ENCODE measurements around the gene MED23. TPM values are rescaled to one million over a fixed set of nuclear protein-coding genes. Genes with fewer than 3 reads are reported as not detected.

The MED23 gene
- total and polyA plus RNA-seq, 9 of the 15 experiments (the other 6 are each of a cell fraction or from before 2014, with no cell fraction given): 13.7 to 61.2 (median 27.2) TPM

DNA sequence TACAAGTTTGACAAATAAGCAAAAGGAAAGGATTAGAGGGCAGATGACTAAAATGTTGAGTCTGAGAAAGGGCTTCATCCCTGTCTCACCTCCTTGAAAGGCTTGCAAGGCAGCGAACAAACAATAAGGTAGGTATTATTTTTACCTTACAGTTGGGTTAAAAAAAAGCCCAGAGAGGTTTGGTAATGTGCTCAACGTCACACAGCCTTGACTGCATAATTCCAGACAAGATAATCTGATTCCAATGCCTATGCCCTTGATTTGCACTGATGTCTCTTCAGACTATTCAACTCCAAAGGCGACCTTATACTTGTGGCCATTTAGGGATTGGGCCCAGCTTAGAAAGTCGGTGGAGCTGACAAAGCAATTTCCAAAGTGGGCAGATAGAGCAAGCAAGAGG lies 53.4 kb downstream of the MED23 start:
- H3K36me3 ChIP-seq (ENCODE audit: control insufficient read depth, insufficient read depth, low read length): peaks cover 12% of the 10 kb centered on the region; the same call in 2 of the 3 replicates
- no peak overlapping the region for H3K4me2 ChIP-seq (ENCODE audit: insufficient read depth, low read length)
- in situ Hi-C loops (cut with MboI) (no loop called here), intact Hi-C loops (cut with micrococcal nuclease) (no loop called here)
- H2AFZ ChIP-seq (ENCODE audit: low read depth, low read length): no peak overlapping the region
- H4K20me1 ChIP-seq (replicated peaks; ENCODE audit: control insufficient read depth, insufficient read depth, low read length): no peaks in the 10 kb centered on the region
- POLR2A ChIA-PET: no interaction called here
- no peaks in the 10 kb centered on the region for H3K79me2 ChIP-seq (ENCODE audit: control insufficient read depth, insufficient read depth, low read length)
- CTCF ChIA-PET (ENCODE audit: low intra/inter-chr PET ratio): no interaction called here
- H3K4me1 ChIP-seq (replicated peaks in 1 of 2; ENCODE audit: control insufficient read depth in 2 of 2, insufficient read depth in 2 of 2, low read length in 2 of 2): peaks cover 0 to 3% of the 10 kb centered on the region in 2 experiments; a peak in 1 of 5 replicates
- ATAC-seq (no peak), DNase-seq (ENCODE audit: extremely low read depth in 1 of 4, low spot score in 3 of 4) (no peak), FAIRE-seq (no peak)
- TF ChIP-seq KLF16 (IDR thresholded peaks at IDR 0.05): no peak
- TF ChIP-seq BCOR (IDR thresholded peaks at IDR 0.05): 0 out of 2 replicates have a peak, but pooled peaks have one; percentile 24
- no peak for TF ChIP-seq ELF1 (tag; IDR thresholded peaks at IDR 0.05)
- no peak for TF ChIP-seq ZNF174 (CRISPR knock-in tag; IDR thresholded peaks at IDR 0.05)
- peak; percentile 48 for TF ChIP-seq RBM25 (IDR thresholded peaks at IDR 0.05; ENCODE audit: low read depth, low read length, severe bottlenecking)
- TF ChIP-seq NEUROD1 (IDR thresholded peaks at IDR 0.05; ENCODE audit: borderline replicate concordance, low read depth, low read length, partially characterized antibody): no peak
- no peak for TF ChIP-seq ZNF699 (CRISPR knock-in tag; IDR thresholded peaks at IDR 0.05; ENCODE audit: insufficient replicate concordance)
- peak; percentile 59 for TF ChIP-seq ZFP36 (IDR thresholded peaks at IDR 0.05; ENCODE audit: low read depth, low read length, partially characterized antibody)
- no peak overlapping the region for H3K9ac ChIP-seq (ENCODE audit: insufficient read depth in 1 of 2, low read depth in 2 of 2, low read length in 2 of 2)
- 49% methylated on average over 4 of the region's 4 CpGs for WGBS (ENCODE audit: insufficient coverage, low coverage, missing lambda C conversion rate)
- H3K27ac ChIP-seq (ENCODE audit: extremely low read depth, low read depth, low read length): no peak overlapping the region
- no peaks in the 10 kb centered on the region for H3K9me3 ChIP-seq (replicated peaks; ENCODE audit: control insufficient read depth, insufficient read depth, low read depth, low read length)
- H3K9me1 ChIP-seq (ENCODE audit: control insufficient read depth, insufficient read depth, low read length): no peaks in the 10 kb centered on the region
- no peaks in the 10 kb centered on the region for H3K27me3 ChIP-seq (ENCODE audit: control insufficient read depth in 2 of 2, insufficient read depth in 2 of 2, low read length in 2 of 2)
- no peak overlapping the region for H3K4me3 ChIP-seq
- no TSS peak for BruUV-seq (replicated peaks)
